DLD1 (cell line): ENCODE measurements around the gene NAA80.

Experiments
- in situ Hi-C: cut with HindIII; loops from 2 replicates; pipeline ENCODE4 v1.10.0; 2017; ENCODE audit warnings: low sequenced_read_pairs

The NAA80 gene, protein sequence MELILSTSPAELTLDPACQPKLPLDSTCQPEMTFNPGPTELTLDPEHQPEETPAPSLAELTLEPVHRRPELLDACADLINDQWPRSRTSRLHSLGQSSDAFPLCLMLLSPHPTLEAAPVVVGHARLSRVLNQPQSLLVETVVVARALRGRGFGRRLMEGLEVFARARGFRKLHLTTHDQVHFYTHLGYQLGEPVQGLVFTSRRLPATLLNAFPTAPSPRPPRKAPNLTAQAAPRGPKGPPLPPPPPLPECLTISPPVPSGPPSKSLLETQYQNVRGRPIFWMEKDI

DNA sequence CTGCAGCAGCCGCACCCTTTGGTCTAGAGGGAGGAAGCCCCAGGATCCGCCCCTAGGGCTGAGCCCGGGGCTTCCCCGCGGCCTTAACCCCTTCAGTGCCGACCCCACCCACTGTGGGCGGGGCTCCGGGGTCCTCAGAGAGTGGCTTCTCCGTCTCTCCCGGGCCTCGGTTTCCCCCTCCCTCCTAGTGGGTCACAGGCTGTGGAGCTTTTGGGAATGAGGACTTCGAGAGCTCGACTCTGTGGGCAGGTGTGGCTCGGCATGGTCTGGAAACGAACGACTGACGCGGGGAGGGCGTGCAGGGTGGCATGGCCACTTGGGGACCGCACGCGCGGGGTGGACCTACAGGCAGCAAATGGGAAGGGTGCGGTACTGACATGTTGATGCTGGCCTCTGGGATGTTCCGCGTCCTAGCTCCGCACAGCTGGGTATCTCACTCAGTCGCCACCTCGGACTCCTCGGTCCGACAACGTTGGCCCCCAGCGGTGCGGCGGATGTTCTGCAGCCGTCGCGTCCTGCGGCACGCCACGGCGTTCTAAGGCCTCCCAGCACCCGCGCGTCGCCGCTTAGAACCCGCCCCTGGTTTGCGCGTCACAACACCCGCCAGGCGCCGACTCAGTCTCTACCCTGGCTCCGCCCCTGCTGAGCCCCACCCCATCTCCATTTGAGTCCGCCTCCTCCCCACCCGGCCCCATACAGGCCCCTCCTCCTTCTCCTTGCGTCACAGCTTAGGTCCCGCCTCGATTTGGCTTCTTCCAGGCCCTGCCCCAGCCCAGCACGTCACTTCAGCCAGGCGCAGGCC lies at the start of gene NAA80, which contains the start of gene HYAL3:
Gene NAA80 (minus strand): TSS at position 570 of the 802 bp plus-strand sequence. CDS start 1,942 bp downstream, outside the sequence.
Gene HYAL3 (minus strand): TSS at position 570 of the 802 bp plus-strand sequence. CDS start 3,803 bp downstream, outside the sequence.
- in situ Hi-C loops = no loop called here

DNA sequence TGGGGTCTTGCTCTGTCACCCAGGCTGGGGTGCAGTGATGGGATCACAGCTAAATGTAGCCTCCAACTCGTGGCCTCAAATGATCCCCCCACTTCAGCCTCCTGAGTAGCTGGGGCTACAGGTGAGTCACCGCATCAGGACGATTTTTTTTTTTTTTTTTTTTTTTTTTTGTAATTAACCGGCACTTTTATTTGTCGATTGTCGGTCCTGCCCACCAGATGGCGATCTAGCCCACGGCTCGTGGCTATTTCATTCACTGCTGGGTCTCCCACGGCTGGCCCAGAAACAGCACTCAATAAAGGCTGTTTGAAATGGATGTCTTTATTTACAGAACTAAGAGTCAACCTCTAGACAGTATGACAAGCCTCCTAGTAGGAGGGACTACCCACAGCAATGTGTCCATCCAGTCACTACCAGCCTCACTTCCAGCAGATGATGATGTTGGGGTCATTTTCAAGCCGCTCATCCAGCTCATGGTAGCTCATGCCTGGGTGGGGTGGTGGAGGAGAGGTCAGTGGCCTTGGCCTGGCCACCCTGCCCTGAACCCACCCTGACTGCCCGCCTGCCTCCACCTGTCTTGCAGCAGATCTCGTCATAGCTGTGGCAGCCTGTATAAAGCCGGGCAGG lies 48.1 kb upstream of the NAA80 start:
- in situ Hi-C loops = loop anchor here (25.0 kb wide), 1 partner anchor 1040 kb away; the partner anchor contains the start of genes MANF and RBM15B

DNA sequence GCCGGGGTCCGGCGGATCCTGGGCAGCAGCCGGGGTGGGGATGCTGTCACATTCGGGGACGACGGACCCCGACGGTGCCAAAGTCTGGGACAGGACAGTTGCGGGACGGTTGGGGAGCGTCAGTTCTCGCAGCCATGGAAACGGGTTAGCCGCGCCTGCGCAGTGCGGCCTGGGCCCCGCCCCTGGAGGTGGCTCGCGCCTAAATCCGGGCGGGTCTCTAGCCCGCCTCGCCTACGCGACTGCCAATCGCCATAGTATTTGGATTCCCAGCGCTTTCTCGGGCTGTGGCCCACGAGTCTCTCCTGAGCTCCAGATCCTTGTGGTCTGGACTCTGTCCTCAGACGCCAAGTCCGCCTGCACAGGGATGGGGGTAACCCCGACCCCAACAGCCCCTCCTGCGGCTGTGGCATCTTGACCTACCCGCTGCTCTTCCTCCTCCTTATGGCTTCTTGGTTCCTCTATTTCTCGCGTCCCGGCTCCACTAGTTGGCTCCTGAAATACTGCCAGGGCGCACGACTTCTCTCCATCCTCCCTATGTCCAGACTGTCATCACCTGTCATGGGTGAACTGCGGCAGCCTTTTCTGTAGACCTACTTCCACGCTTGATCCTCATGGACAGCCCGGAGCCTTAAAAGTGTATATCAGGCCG lies 46.5 kb upstream of the NAA80 start, which contains the start of gene ZMYND10:
Gene ZMYND10 (minus strand): TSS at position 147 of the 649 bp plus-strand sequence. CDS start 153 bp downstream, outside the sequence.
- in situ Hi-C loops = loop anchor here (25.0 kb wide), 1 partner anchor 1042 kb away; the partner anchor contains the start of genes MANF and RBM15B

DNA sequence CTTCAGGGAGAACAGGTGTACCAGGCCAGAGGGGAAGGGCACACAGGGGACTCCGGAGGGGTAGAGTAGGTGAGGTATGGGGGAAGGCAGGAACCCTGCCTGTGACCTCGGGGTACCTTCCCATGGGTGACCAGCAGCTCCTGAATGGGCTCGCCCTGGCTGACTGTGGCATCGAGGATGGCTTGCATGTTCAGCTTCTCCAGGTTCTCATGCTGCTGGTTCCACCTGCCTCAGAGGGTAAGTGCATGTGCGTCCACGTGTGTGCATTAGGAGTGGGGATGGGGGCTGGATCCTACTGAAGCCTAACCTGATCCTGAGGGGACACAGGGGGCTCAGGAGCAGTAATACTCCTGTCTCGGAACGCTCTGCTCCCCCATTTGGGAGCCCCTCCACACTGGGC lies 45.8 kb upstream of the NAA80 start:
- in situ Hi-C loops = loop anchor here (25.0 kb wide), 1 partner anchor 1042 kb away; the partner anchor contains the start of genes MANF and RBM15B

DNA sequence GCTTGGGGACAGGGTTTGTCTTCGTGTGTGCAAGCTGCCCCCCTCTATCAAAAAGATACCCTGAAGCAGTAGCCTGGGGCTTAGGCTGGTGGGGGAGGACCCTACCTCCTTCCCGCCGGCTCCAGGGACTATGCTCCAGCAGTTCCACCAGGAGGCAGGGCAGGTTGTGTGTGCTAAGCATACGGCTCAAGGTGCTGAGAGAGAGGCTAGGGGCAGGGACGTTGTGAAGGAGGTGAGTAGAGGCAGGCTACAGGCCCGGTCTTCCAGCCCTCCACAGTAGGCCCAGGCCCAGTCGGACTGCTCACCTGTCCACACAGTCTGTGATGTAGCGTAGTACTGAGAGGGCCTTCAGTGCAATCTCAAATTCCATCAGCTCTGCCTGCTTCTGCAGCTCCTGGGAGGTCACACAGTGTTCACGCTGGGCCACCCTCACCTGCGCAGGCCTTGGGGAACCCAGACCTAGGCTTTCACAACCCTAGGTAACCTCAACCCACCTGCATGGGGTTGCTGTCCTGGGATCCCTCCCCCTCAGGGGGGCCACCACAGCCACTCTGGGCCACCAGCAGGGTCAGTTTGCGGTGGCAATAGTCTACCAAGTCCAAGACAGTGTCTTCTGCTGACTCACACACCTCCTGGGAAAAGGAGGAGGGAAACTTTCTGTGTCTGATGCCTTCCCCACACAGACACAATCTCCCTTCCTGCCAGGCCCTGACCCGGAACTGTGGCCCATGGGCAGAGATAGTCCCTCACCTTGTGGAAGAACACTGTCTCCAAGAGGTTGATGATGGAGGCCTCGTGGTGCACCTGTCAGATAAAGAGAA lies 43.8 kb upstream of the NAA80 start:
- in situ Hi-C loops = loop anchor here (25.0 kb wide), 1 partner anchor 1044 kb away; the partner anchor contains the start of genes MANF and RBM15B

DNA sequence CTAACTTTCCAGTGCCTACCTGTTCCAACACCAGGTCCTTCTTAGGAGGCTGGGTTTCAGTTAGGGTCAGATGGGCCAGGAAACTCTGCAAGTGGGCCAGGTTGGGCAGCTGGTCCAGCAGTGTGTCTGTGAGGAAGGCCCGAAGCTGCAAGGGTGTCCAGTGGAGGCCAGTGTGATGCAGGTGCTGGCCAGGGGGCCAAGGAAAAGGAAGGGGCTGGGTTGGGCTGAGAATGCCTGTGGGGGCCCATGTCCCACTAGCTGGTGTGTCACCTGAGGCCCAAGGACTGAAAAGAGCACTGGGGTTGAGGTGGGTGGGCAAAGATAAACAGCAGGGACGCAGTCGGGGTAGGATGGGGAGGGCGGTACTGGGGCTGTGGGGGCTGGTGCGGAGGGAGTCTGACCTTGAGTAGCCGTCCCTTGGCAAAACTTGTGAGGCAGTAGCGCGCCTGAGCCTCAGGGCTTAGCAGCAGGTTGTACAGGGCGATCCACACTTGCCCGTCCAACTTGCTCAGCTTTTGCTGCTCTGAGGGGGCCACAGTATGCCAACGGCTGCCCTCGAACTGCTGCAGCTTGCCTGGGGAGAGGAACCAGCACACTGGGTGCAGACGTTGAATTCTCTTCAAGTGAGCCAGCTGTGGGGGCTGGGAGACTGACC lies 42.9 kb upstream of the NAA80 start:
- in situ Hi-C loops = loop anchor here (25.0 kb wide), 1 partner anchor 1045 kb away; the partner anchor contains the start of genes MANF and RBM15B

DNA sequence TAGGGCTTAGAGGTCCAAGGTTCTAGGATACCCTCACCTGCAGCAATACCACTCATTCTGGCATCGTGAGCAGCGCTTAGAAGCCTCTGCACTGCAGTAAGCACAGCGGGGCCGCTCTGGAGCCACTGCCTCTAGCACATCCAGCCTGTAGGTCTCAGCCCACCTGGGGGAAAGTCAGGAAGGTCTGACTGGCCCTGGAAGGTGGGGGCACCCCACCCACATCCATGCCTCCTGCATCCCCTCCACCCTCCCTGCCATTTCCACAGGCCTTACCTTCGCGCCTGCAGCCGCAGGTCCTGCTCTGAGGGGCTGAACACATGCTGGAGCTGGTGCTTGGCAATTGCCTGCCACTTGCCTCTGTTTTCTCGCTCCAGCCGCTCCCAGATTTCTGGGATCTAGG lies 42.3 kb upstream of the NAA80 start:
- in situ Hi-C loops = loop anchor here (25.0 kb wide), 1 partner anchor 1046 kb away; the partner anchor contains the start of genes MANF and RBM15B

DNA sequence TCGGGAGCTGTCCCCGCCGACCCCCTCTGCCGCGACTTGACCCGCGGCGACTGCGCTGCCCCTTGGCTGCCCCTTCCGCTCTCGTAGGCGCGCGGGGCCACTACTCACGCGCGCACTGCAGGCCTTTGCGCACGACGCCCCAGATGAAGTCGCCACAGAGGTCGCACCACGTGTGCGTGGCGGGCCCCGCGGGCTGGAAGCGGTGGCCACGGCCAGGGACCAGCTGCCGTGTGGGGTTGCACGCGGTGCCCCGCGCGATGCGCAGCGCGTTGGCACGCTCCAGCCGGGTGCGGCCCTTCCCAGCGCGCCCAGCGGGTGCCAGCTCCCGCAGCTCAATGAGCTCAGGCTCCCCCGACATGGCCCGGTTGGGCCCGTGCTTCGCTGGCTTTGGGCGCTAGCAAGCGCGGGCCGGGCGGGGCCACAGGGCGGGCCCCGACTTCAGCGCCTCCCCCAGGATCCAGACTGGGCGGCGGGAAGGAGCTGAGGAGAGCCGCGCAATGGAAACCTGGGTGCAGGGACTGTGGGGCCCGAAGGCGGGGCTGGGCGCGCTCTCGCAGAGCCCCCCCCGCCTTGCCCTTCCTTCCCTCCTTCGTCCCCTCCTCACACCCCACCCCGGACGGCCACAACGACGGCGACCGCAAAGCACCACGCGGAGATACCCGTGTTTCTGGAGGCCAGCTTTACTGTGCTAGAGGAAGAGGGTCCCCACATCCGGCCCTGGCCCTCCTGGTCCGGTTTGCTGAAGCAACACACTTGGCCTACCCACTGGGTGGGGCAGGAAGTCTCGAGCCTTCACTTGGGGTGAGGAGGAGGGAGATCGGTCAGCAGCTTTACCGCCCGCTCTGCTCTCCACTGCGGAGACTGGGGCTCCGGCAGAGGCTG lies 41.5 kb upstream of the NAA80 start, which contains the start of gene RASSF1:
Gene RASSF1 (minus strand): TSS at position 389 of the 882 bp plus-strand sequence. CDS start 31 bp downstream, at position 358.
- in situ Hi-C loops = loop anchor here (25.0 kb wide), 1 partner anchor 1047 kb away; the partner anchor contains the start of genes MANF and RBM15B

DNA sequence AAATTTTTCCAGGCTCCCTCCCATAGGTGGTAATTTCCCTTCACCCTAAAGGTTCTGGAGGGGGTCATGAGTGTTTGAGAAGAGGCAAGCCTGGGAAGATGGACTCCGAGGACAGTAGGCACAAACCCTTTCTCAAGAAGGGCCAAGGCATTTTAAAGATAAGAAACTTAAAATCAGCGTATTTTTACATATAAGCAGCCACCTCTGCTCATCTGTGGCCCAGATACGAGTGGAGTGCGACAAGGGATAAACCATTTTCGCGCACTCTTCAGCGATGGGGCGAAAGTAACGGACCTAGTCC lies 40.9 kb upstream of the NAA80 start:
- in situ Hi-C loops = loop anchor here (25.0 kb wide), 1 partner anchor 1047 kb away; the partner anchor contains the start of genes MANF and RBM15B

DNA sequence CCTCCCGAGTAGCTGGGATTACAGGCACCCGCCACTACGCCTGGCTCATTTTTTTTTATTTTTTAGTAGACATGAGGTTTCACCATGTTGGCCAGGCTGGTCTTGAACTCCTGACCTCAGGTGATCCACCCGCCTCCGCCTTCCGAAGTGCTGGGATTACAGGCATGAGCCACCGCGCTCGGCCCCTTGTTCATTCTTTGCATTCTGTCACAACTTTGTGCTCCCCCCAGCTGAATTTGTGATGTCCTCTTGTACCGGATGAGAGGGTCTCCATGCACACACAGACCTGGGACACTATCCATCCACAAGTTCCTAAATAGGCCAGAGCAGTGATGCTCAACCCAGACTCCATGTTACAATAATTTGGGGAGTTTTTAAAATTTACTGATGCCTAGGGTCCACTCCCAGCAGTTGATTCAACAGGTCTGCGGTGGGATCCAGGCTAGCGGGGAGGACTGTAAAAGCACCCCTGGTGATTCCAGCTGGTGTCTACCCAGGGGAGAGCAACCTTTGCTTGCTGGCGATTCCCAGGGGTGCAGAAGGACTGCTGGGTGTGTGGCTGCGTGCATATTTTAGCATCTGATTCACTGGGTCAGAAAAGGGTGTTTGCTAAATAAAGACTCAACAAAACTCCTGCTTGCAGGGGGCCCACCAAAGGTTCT lies 40.4 kb upstream of the NAA80 start:
- in situ Hi-C loops = loop anchor here (25.0 kb wide), 1 partner anchor 1048 kb away; the partner anchor contains the start of genes MANF and RBM15B

DNA sequence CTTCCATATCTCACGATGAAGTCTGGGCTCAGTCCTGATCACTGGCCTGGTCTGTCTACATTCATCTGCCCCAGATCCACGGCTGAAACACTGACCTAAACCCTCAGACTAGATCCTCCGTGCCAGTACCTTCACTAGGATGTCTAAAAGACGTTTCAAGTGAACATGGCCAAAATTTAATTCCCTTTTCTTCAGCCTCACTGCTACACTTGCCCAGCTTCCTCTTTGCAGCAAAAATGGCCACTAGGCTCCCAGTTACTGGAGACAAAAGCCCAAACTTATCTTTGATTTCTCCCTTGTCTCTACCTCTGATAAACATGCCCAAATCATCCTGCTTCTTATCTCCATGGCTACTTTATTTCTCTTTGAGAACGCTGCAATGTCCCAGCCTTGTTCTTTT lies 39.8 kb upstream of the NAA80 start:
- in situ Hi-C loops = loop anchor here (25.0 kb wide), 1 partner anchor 1048 kb away; the partner anchor contains the start of genes MANF and RBM15B

DNA sequence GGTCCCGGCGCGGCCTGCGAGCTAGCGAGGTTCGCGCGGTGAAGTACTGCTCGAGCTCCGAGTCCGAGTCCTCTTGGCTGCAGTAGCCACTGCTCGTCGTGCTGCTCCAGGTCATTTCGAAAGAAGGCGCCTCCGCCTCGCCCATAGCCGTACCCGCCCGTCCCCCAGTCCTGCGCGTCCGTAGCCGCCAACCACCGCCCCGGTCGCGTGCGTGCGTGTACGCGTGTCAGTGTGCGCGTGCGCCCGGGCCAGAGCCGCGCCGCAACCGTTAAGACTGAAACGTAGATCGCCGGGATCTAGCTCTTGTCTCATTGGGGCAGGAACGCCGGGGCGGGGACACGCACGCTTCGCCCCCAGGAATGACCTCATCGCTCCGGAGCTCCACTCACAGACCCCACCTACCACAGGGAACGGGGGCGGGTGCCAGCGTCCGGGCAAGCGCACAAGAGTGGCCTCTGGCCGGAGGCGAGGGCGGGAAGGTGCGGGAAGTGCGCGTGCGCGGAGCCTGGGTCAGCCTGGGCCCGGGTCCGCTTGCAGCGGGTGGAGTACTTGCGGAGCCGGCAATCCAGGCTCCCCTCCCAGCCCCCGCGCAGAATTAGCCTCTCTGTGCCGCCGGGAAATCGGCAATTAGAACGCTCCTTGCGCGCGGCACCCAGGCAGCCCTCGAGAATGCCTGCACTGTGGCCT lies 38.1 kb upstream of the NAA80 start:
- in situ Hi-C loops = loop anchor here (25.0 kb wide), 1 partner anchor 1050 kb away; the partner anchor contains the start of genes MANF and RBM15B

DNA sequence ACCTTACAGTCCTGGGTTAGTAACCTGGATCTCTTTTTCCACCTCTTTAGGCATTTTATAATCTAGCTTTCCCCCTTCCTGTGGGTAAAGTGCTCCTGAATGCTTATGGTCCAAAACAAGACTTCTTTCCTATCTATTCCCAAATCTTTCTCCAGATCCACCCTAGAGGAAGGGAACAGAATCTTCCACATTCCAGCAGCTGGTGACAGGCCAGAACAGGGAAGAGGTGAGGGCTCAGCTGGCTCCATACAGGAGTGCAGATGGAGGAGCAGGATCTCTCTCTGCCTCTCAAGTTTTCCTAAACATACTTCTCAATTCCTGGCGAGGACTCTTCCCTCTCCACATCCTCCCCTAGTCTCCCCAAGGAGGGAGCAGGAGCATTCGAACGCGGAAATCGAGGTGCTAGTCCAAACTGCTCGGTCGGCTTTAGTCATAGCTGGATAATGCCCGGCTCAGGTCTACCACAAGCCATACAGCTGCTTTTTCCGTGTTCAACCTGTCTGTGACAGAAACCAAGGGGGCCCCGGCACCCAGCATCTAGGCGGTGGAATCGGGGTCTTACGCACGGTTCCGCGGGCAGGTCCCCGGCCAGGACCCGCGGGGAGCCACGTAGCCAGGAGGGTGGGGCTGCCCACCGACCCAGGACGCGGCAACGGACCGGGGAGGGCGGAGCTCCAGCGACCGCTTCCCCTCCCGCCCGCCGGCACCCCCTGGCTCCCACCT lies 37.4 kb upstream of the NAA80 start:
- in situ Hi-C loops = loop anchor here (25.0 kb wide), 1 partner anchor 1051 kb away; the partner anchor contains the start of genes MANF and RBM15B

DNA sequence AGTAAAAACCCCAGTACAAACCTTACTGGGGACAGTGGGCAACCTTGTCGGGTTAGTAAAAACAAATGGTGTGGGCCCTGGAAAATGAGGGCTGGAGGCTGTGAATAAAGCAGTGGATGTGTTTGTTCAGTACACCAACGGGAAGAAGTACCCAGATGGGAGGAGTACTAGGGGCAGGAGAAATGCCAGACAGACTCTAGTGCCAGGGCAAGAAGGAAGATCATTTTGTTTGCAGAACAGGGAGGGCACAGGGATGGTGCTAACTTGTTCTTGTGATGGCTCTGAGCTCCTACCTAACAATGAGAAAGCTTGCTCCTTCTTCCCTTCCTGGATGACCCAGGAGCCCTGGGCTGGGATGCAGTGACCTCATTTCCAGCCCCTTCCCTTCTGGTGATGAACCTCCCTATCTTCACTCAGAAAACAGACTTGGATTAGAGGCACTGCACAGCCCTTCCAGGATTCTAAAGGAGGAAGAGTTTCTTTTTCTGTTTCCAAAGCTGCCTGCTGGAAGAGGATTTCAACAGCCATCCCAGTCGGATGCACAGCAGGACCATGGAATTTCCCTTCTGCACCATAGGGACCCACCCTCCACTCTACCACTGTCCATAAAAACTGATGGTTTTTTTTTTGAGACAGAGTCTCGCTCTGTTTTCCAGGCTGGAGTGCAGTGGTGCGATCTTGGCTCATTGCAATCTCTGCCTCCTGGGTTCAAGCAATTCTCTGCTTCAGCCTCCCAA lies 35.3 kb upstream of the NAA80 start:
- in situ Hi-C loops = loop anchor here (25.0 kb wide), 1 partner anchor 1053 kb away; the partner anchor contains the start of genes MANF and RBM15B
